KOPT-K1 (cell line): ENCODE measurements around the gene MYOM3.

Experiments
- H3K27ac ChIP-seq: fragments of 200-600 bp; sonication (generic); 2 replicates; pipeline ENCODE4 v1.5.1; 2016; ENCODE audit warnings: antibody characterized with exemption, mild to moderate bottlenecking, low read depth, low read length; ENCODE audit not compliant: poor library complexity, severe bottlenecking
- H3K36me3 ChIP-seq: fragments of 200-600 bp; sonication (generic); 2 replicates; pipeline ENCODE4 v1.5.1; 2017; ENCODE audit warnings: antibody characterized with exemption, mild to moderate bottlenecking, low read length, moderate library complexity; ENCODE audit not compliant: insufficient read depth
- H3K9me3 ChIP-seq: fragments of 200-600 bp; sonication (generic); 2 replicates; pipeline ENCODE4 v1.5.1; 2017; ENCODE audit warnings: antibody characterized with exemption, low read length, mild to moderate bottlenecking; ENCODE audit not compliant: insufficient read depth, poor library complexity, severe bottlenecking

MYOM3 gene

GRCh38 chr1:24111262-24111995, 506 bp downstream of the MYOM3 start:
- Histone ChIP-seq H3K27ac (no peak overlapping the region), H3K36me3 (no peaks in the 10 kb centered on the region), H3K9me3 (no peaks in the 10 kb centered on the region)

DNA sequence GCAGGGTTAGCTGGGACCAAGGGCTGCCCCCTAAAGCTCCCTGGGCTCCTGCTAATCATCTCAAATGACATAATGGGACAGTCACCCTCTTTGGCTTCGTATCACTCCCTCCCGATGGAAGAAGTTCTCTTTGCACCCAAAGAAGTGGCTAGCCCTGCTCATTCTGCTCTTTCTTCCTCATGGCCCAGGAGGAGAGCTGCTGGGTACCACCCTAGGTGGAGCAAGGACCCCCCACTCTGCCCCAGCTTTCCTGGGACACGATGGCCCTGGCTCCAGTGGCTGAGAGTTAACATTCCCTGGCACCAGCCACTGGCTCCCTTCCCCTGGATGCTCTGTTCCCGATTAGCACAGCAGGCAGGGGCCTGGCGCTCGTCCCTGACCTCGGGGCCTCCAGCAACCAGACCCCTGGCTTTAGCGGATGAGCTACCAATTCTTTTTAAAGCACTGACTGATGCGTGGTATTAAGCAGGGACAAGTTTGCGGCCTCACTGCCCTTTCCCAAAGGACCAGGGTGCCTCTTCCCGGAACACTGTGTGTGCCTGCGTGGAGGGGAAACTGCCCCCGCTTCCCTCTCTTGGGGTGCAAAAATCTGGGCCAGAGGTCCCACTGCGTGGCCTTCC, 1.2 kb downstream of the MYOM3 start:
- H3K36me3 ChIP-seq, result no peaks in the 10 kb centered on the region
- no peak overlapping the region for H3K27ac ChIP-seq
- H3K9me3 ChIP-seq, result no peaks in the 10 kb centered on the region

DNA sequence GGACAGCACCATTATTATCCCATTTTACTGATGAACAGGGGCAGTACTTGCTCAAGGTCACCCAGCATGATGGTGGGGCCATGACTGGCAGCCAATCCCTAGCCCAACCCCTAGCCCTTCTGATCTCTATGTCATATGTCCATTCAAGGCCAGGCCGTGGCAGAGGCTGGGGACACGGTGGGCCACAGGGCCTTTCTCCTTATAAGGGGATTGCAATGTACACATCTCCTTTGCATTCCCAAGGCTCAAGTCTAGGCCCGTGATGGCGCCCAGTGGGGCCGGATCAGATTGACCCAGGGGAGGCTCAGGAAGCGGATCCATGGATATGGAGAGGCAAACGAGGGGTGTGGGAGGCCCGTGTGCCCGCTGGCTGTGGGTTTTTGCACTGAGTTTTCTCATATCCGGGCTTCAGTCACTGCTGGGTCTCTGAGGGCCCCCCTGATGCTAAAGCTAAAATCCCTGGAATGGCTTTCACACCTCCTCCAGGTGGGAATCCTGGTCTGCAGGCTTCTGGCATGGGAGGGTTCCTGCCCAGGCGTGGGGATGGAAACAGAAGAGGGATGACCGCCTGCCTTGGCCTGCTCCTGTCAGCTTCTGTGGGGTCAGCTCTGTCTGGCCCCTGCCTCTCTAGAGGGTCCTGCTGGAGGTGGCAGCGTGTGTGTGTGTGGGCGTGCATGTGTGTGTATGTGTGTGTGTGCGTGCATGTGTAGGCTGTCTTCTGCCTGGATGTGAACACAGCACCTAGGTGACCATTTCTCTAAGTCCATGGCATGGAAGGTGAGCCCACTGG, 2.1 kb downstream of the MYOM3 start:
- no peaks in the 10 kb centered on the region for H3K9me3 ChIP-seq
- H3K36me3 ChIP-seq, result no peaks in the 10 kb centered on the region
- H3K27ac ChIP-seq, result no peak overlapping the region

DNA sequence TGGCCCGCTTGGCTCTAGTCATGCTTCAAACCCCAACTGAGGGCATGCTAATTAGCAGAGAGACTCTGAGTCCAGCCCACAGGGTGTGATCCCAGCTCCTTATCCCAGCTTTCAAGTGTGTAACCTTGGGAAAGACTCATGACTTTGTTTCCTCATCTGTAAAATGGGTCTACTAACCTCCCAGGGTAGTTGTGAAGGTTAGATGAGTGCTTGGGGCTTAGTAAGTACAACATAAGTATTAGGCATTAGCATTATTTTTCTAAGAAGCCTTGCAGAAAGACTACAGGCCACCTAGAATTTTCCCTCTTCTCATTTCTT, 2.8 kb downstream of the MYOM3 start:
- H3K36me3 ChIP-seq, result no peaks in the 10 kb centered on the region
- no peak overlapping the region for H3K27ac ChIP-seq

DNA sequence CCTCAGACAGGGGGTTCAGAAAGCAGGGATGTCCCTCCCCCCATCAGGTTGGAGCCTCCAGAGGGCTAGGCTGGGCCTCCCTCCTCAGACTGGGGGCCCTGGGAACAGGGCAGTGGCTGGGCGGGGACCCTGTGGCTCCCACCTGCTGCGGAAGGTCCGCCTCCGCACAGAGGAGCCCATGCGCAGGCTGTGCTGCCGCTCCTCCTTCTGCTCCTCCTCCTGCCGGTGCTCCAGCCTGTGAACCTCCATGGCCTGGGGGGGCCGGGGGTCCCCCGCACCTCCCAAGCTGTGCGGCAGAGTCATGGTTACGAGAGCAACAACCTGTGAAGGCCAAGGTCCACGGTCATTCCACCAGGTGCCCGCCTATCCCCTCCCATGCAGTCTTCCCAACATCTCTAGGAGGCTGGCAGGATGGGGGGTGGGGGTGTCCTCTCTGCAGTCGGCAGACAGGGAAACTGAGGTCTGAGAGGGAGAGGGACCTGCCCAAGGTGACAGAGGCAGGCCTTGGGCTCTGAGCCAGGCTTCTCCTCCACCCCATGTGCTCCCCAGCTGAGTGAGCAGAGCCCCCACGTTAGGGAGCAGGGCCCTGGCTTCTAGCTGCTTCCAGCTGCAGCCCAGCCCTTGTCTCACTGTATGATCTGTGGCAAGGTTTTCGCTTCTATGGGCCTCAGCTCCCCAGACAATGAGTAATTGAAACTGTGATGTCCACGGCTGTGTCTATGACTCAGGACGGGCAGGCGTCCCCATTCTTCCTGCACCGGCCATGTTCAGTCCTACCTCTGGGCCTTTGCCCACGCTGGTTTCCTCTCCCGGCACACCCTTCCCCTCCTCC, 3.4 kb downstream of the MYOM3 start:
- Histone ChIP-seq H3K36me3 (no peaks in the 10 kb centered on the region), H3K27ac (no peak overlapping the region), H3K9me3 (no peaks in the 10 kb centered on the region)

More for the DNA sequence above, 2.8 kb downstream of the MYOM3 start:
- H3K9me3 ChIP-seq, result no peaks in the 10 kb centered on the region

- Histone ChIP-seq H3K27ac (no peak overlapping the region), H3K9me3 (no peaks in the 10 kb centered on the region), H3K36me3 (no peaks in the 10 kb centered on the region)
These were observed 4.3 kb downstream of the MYOM3 start for GRCh38 chr1:24107462-24108138.

DNA sequence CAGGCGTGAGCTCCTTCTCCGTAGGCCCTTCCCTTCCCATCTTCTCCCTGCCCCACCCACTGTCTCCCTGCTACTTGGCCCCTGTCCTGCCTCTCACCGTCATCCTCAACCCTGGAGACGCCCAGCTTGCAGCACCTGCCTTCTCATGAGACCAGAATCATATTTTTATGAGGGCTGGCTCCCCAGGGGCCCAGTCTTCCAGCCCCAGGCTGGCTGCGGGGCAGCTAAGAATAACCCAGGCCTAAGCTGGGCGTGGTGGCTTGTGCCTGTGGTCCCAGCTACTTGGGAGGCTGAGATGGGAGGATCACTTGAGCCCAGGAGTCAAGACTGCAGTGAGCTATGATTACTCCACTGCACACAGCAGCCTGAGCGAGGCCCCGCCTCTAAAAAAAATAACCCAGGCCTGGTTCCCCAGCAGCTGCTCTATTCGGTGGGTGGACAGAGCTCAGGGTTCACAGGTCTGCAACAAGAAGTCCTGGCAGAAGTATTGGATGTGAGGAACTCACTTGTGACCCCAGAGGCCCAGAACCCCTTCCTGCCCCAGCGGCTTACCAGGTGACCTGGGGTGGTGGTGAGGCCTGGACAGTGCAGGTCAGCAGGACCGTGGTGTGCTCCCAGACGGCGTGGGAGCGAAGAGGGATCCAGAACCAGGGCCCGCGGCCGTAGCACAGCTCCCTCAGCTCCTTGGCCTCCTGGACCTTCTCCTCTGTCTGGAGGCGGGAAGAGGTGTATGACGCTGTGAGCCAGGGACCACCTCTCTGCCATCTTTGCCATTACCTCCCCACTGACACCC, 6.4 kb downstream of the MYOM3 start:
- Histone ChIP-seq H3K9me3 (no peaks in the 10 kb centered on the region), H3K36me3 (no peaks in the 10 kb centered on the region), H3K27ac (no peak overlapping the region)

DNA sequence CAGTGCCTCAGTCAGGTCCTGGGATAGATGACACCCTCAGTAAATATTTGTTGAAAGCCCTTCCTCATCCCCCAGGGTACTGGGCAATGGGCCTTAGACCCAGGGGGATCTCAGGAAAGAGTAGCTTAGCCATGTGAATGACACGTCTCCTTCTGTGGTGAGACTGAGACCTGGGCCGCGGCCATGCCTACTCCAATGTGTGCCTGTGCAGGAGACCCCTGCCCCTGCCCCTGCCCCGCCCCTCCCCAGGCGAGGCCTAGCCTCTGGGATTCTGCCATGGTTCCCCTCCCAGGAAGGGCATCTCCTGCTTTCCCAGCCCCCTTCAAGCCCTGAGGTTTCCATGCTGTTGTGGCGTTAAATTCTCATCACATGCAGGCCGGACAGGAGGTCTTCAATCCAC, 7.1 kb downstream of the MYOM3 start:
- no peaks in the 10 kb centered on the region for H3K36me3 ChIP-seq
- H3K27ac ChIP-seq, result no peak overlapping the region
- no peaks in the 10 kb centered on the region for H3K9me3 ChIP-seq

- Histone ChIP-seq H3K9me3 (no peaks in the 10 kb centered on the region), H3K27ac (no peak overlapping the region), H3K36me3 (no peaks in the 10 kb centered on the region)
These were observed 8.1 kb downstream of the MYOM3 start for GRCh38 chr1:24103879-24104278.

GRCh38 chr1:24103408-24103807, 8.5 kb downstream of the MYOM3 start:
- H3K9me3 ChIP-seq, result no peaks in the 10 kb centered on the region
- no peak overlapping the region for H3K27ac ChIP-seq
- H3K36me3 ChIP-seq, result no peaks in the 10 kb centered on the region

DNA sequence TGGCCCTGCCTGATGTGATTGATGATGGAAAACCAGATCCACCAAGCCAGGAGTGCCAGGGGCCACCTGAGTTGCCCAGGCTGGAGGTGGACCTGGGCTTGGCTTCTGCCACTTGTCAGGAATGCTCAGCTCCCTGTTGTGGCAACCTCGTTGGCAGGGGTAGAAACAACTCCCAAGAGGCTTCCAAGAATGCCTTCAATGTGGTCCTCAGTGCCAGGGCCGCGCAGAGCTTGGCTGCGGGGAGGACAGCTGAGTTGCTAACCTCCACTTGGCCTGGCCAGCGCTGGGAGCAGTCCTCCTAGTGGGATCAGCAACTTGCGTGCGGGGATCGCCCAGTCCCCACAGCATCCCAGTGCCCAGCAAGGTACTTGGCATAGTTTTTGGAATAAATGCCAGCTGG, 9.0 kb downstream of the MYOM3 start:
- H3K27ac ChIP-seq, result no peak overlapping the region
- no peaks in the 10 kb centered on the region for H3K36me3 ChIP-seq
- H3K9me3 ChIP-seq, result no peaks in the 10 kb centered on the region

GRCh38 chr1:24101796-24102586, 9.9 kb downstream of the MYOM3 start:
- H3K27ac ChIP-seq, result no peak overlapping the region
- no peaks in the 10 kb centered on the region for H3K36me3 ChIP-seq
- no peaks in the 10 kb centered on the region for H3K9me3 ChIP-seq

- Histone ChIP-seq H3K36me3 (no peaks in the 10 kb centered on the region), H3K27ac (no peak overlapping the region), H3K9me3 (no peaks in the 10 kb centered on the region)
These were observed 10.8 kb downstream of the MYOM3 start for GRCh38 chr1:24100945-24101737.
